GM13977 (cell line): Measurements from ENCODE around the gene ADH6.
"Not testable (repeated sequence)": the region's sequence is repeated elsewhere in the genome, so short reads cannot be mapped to it uniquely, and the experiment has no call there.

Experiments
- DNase-seq: peaks from one replicate; pipeline ENCODE4 v3.0.0; 2012; ENCODE audit warnings: low spot score
- in situ Hi-C: fragments of 300-500 bp; cut with MboI; formaldehyde crosslinking; loops from one replicate; pipeline ENCODE4 v1.12.0; 2022; ENCODE audit warnings: low sequenced_read_pairs, low pct_unique_long_range_greater_than_20kb, mixed read lengths, inconsistent platforms; ENCODE audit not compliant: unreplicated experiment
- TF ChIP-seq, protein P1 (sequence below): IDR thresholded peaks from 2 replicates; pipeline ENCODE4 v1.5.1; 2012; ENCODE audit warnings: mild to moderate bottlenecking, control low read depth; ENCODE audit not compliant: insufficient read depth; ENCODE audit errors: extremely low read depth, missing control alignments

ADH6 gene

DNA sequence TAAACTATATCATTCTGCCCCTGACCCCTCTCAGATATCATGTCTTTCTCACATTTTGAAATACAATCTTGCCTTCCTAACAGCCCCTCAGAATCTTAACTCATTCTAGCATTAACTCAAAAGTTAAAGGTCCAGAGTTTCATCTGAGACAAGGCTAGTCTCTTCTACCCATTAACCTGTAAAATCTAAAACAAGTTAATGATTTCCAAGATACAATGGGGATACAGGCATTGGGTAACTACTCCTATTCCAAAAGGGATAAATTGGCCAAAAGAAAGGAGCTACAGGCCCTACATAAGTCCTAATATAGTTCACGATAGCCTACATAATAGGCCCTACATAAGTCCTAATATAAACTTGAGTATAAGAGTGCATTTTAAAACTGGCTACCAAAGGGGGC, 18.9 kb downstream of the ADH6 start:
- in situ Hi-C loops: no loop called here
- no peak for DNase-seq
- TF ChIP-seq, protein P1, sequence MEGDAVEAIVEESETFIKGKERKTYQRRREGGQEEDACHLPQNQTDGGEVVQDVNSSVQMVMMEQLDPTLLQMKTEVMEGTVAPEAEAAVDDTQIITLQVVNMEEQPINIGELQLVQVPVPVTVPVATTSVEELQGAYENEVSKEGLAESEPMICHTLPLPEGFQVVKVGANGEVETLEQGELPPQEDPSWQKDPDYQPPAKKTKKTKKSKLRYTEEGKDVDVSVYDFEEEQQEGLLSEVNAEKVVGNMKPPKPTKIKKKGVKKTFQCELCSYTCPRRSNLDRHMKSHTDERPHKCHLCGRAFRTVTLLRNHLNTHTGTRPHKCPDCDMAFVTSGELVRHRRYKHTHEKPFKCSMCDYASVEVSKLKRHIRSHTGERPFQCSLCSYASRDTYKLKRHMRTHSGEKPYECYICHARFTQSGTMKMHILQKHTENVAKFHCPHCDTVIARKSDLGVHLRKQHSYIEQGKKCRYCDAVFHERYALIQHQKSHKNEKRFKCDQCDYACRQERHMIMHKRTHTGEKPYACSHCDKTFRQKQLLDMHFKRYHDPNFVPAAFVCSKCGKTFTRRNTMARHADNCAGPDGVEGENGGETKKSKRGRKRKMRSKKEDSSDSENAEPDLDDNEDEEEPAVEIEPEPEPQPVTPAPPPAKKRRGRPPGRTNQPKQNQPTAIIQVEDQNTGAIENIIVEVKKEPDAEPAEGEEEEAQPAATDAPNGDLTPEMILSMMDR: no peak

DNA sequence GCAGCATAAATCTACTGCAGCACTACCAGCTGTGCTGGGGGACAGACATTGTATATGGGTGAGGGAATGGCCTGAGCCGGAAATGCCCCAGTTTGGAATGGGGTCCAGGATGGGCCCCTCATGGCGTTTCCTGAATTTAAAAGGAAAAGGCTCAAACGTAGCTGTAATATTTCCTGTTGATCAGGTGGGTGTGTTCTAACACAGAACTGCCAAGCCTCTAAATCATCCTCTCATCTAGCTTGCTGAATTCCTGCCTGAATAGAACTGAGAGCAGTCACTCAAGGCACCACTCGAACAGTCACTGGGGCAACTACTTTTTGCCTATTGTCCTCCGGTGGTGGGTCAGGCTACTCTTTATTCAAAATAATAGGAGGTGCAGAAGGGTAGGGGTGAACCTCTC, 28.7 kb downstream of the ADH6 start:
- in situ Hi-C loops: no loop called here
- TF ChIP-seq, protein P1: no peak
- DNase-seq: no peak

DNA sequence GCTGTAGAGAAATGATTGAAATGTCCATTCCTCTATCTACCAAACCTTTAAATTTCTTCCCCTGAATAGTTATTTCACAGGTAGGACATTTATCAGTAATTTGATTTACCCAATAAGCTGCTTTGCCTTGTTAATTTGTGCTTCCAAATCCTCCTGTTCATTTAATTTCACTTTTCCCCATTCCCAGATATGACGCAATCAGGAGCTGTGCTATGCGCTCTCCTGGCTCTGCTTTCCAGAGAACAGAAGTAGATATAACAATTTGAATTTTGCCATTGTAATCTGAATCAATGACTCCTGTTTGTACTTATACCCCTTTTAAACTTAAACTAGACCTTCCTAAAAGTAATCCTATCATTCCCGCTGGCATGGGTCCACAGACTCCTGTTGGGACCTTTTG, 29.1 kb downstream of the ADH6 start:
- DNase-seq, in situ Hi-C loops: not testable (repeated sequence)

DNA sequence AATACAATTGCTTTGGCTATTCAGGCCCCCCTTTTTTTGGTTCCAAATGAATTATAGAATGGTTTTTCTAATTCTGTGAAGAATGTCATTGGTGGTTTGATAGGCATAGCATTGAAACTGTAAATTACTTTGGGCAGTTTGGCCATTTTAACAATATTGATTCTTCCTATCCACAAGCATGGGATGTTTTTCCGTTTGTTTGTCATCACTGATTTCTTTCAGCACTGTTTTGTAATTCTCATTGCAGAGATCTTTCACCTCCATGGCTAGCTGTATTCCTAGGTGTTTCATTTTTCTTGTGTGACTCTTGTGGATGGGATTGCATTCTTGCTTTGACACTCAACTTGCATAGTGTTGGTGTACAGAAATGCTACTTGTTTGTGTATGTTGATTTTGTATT, 33.0 kb downstream of the ADH6 start:
- in situ Hi-C loops: no loop called here
- TF ChIP-seq, protein P1: no peak
- no peak for DNase-seq

DNA sequence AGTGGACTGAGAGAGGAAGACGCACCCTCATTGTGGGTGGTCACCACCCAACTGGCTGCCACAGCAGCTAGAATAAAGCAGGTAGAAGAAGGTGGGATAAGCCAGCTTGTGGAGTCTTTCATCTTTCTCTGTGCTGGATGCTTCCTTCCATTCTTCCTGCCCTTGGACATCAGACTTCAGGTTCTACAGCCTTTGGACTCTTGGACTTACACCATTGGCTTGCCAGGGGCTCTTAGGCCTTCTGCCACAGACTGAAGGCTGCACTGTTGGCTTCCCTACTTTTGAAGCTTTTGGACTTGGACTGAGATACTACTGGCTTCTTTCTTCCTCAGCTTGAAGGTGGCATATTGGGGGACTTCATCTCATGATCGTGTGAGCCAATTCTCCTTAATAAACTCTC, 33.5 kb downstream of the ADH6 start:
- no peak for DNase-seq
- in situ Hi-C loops: no loop called here
- TF ChIP-seq, protein P1: no peak

DNA sequence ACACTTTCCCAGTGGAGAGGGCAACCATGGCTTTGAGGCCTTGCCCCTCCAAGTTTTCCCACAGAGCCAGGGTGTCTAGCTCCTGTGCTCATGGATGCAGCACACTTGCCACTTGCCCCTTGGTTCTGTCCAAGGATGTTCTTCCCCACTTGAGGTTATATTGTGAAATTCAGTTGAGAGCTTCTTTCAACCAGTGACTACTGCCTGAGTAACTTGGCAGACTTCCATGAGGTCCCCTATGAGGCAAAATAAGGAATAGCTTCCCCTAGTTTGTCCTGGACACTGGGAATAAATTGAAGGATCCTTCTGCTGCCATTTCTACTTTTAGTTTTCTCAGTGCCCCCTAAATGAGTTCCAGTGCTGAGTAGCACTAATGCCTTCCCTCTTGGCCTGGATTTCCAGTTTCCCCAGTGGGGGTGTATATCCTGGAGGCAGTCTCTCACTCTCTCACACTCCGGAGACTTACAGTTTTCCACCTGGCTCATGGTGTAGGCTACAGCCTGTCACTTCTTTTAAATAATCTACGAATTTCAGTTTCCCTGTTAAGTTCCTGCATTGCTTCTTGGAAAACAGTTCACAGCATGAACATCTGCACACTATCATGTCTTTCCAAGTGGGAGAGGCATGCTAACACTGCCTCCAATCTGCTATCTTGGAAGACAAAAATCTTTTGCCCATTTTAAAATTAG, 38.5 kb downstream of the ADH6 start:
- no peak for DNase-seq
- TF ChIP-seq, protein P1: no peak
- in situ Hi-C loops: no loop called here

DNA sequence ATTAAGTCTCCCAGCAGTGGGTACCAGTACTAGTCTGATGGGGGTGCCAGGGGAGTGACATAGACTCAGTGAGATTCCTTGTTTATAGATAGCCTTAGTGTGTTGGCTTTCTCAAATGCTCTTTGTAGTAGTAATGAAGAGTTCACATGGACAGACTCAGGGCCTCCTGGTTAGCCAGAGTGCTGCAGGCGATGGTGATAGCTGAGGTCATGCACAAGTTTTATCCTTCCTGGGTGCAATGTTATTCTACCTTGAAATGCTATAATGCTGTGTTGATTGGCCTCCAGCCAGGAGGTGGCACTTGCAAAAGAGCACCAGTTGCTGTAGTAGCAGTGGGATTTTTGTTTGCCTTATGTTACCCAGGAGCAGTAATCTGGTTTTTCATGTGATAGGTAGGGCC, 39.4 kb downstream of the ADH6 start:
- in situ Hi-C loops: no loop called here
- no peak for DNase-seq
- TF ChIP-seq, protein P1: no peak
